ENCODE measurements around the gene COG3.

GRCh38 chr13:45510672-45511071 lies 45.9 kb downstream of the COG3 start:
- TF ChIP-seq POLR2A (IDR thresholded peaks at IDR 0.05; ENCODE audit: low read length), result no peak
- TF ChIP-seq GATA1 (IDR thresholded peaks at IDR 0.05; ENCODE audit: low read depth, low read length), result no peak
